HG02970 (cell line): ENCODE results near the gene WDR86.

ENCODE experiments used
- ATAC-seq: cut with Tn5 transposase; IDR thresholded peaks from one replicate; pipeline ENCODE4 v1.9.1; 2021; ENCODE audit warnings: mild to moderate bottlenecking, moderate library complexity, moderate number of reproducible peaks; ENCODE audit not compliant: unreplicated experiment, low FRiP score

Gene WDR86

DNA sequence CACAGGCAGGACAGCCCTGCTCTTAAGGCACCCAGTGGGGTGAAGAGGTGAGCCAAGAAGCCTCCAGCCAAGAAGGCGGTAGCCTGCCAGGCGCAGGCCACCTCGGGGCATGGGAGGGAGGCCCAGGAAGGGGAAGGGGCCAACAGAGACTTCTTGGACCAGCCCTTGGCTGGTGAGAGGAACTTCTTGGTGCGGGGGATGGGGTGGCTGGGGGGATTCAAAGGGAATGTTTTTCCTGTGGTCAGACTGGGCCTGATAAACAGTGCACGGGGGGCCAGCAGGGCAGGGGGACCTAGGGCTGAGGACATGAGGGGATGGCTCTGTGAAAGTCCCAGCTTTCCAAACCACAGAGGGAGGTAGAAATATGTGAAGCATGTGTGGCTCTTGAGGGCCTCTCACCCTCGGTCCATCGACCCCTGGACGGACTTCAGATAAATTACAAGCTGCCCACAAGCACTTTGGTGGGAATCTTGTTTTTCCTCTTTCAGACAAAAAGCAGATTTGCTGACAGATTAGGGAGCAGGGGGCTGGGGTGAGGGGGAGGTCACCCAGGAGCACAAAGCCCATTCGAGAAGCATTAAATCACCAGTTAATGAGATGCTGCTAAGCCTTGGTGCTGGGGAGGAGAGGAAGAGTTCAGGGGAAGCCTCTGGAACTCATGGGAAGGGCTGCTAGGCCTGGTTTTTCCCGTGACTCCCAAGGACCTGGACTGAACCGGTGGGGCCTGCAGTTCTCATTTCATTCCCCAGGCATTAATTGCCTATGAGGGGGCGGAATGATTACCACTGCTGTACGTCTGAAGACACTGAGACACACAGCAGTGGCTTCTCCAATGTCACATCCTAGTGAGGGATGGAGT is 18.8 kb upstream of the WDR86 start:
- ATAC-seq: no peak

DNA sequence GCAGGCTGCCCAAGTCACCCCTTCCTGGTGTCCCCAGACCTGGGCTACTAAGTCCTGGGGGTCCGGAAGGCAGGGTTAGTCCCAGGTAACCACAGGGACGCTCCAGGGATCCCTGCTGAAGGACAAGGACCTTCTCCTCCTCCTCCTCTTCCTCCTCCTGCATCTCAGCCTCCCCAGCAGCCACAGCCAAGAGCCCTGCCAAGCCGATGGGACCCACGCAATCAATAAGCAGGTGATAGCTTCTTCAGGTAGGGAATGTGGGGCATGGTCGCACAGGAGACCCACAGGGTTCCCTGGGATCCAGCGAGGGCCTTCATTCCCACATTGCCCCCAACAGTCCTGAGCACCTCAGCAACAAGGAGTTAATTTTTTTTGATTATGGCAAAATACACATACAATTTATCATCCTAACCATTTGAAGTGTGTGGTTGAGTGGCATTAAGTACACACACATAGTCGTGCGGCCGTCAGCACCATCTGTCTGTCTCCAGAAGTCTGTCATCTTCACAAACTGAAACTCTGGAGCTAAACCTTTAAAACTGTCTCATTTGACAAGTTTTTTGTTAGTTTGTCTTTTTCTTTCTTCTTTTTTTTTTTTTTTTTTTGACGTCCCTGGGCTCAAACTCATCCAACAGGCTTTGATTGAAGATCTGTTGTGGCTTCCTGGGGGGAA is 18.0 kb upstream of the WDR86 start:
- no peak for ATAC-seq

DNA sequence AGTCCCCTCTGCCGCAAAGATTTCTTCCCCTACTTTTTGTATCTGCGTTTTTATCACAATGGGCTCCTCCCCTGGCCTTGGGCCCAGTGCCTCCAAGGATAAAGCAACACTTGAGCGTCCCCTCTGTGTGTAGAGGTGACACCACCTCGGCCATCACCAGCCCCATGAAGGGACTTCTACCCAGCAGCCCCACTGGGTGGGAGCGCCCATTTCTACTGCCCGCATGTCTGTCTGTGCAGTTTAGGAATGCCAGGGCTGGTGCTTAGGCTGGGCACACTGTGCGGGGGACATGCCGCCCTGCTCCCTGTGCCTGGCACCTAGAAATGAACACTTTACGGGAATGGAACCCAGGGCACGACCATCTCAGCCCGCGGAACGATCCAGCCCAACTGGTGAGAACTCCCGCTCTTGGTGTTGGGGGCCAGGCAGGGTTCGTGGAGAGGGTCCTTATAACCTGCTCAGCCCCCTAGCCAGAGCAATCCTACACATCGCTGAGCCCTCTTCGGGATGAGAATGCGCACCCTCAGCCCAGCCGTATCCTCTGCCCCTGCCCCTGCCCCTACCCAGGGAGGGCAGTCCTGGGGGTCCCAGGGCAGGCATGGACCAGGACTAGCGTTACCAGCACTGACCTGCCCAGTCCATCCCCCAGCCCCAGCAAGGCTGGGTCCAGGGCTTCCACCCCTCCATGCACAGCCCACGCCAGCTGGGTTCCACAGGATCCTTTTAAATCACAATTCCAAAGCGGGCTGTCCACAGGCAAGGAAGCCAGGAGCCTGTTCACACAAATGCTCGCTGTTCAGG is 17.3 kb upstream of the WDR86 start:
- ATAC-seq: no peak

DNA sequence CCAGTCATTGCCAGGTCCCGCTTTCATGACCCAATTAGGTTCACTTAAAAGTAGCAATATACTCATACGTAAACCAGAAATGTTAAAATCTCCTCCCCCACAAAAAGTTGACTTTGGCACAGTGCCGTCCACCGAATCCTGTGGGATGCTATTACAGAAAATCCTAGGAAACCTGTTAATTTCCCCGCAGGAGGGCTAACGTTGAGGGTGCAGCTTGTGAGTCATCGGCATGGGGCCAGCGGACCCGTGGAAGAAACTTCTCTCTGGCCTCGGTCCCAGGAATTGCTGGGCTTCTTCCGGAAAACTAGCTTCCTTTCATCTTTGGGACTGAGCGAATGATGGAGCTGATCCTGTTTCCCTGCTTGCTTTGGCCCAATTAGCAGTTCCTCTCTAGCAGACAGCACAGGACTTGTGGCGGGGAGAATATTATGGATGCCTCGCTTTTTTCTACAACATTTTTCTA is 16.6 kb upstream of the WDR86 start:
- no peak for ATAC-seq

DNA sequence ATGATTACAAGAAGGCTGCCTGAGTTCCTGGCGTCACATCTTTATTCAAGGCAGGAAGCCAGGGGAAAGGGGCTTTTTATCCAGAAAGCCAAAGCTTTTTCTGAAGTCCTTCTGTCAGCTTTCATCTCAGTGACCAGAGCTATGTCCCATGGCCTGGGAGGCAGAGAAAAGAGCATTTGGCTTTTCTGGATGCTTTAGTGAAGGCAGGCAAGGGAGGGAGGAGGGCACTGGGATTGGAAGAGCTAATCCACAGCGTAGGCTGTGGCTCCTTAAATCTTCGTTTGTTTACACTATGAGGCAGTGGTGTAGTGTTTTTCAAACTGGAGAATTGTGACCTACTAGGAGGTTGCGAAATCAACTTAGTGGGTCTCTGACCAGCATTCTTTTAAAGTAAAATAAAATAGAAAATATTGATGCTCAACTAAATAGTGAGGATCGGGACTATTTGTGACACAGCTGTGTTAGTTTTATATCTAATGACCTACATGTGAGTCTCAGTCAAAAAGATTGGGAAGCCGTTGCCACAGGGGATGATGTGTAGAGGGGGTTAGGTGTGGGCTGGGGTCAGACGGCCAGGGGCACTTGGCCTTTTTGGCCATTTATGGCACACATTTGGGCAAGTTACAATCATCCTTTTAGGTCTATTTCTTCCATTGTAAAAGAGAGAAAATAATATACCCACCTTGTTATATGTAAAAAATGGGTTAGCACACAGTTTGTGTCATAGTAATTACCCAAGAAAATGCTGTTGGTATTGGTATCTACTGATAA is 16.0 kb upstream of the WDR86 start:
- ATAC-seq: no peak

DNA sequence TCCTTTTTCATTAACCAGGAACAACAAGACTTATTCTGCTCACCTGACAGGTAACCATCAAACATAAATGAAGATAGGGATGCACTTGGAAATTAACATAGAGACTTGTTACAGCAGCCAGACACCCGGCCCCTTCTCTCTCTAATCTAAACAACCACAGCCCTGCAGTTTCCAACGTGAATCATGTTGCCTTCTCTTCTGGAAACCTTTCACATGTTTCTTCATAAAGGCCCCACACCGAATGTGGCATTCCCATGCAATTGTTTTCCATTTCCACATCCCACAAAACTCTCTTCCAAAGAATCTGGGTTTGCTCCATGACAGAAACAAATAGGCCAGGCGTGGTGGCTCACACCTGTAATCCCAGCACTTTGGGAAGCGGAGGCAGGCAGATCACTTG is 15.0 kb upstream of the WDR86 start:
- no peak for ATAC-seq

DNA sequence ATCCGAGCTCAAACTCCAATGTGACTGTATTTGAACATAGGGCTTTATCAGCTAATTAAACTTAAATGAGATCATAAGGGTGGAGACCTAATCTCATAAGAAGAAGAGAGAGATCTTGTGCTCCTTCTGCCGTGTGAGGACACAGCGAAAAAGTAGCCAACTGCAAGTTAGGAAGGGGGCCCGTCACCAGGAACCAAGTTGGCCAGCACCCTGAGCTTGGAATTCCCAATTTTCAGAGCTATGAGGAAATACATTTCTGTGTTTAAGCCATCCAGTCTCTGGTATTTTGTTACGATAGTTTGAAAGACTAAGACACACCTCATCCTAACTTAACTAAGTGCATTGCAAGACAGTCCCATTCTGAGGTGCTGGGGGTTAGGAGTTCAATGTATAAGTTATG is 14.1 kb upstream of the WDR86 start:
- no peak for ATAC-seq

DNA sequence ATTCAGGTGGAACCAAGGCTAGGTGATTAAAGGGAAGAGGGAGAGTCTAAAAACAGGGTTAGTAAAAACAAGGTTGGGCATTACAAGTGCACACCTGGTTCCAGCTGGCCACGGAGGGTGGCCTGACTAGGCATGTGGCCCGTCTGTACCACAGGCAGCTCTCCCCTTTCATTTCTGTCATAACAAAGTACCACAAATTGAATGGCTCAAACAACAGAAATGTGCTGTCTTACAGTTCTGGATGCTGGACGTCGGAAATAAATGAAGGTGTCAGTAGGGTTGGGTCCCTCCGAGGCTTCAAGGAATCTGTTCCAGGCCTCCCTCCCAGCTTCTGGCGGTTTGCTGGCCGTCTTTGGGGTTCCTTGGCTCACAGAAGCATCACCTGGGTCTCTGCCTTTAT is 13.4 kb upstream of the WDR86 start:
- ATAC-seq: no peak

DNA sequence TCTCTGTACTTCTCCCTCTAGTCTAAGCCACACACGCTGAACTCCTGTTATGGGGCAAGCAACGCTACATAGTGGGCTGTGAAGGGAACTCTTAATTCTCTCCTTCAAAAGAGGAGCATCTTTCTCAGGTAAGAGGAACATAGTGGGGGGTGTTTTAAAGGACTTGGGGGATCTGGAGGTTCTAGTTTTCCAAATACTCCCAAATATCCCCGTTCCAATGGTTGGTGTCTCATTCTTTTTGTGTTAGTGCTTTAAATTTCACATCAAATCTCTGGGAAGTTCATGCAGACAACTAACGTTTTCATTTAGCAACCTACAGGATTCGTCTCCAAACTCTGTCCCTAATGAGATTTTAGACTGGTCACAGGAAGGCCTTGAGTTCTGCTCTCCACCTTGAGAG is 12.4 kb upstream of the WDR86 start:
- no peak for ATAC-seq

DNA sequence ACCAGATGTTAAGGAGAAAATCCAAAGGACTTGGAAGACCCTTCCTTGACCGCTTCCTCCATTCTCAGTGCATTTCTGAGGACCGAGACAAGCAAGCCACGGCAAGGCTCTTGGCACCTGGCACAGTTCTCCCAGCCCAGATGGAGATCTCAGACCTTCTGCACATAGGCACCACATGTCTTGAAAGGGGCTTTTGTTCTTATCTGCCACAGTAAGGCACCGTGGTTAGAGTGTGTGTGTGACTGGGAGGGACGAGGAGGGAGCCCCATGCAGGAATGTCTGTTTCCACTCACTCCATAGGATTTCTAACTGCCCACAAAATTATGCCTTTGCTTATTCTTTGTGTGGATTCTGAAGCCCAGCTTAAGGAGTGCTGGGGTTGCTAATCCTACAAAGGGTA is 10.3 kb upstream of the WDR86 start:
- ATAC-seq: no peak

DNA sequence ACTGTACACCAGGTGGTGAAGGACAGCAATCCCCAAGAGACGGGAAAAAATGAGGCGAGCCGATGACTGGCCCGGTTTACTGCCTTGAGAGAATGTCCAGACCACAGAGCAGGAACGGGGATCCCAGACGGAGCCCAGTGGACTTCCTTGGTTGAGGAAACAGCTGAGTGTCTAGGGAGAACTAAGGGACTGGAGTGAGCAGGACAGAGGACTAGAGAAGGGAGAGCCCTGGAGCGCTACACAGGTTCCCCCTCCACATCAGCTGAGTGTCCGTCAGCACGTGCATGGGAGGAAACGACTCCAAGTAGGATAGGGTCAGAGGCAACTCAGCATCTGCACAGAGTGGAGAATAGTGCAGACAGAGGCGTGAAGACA is 7.1 kb upstream of the WDR86 start:
- no peak for ATAC-seq

DNA sequence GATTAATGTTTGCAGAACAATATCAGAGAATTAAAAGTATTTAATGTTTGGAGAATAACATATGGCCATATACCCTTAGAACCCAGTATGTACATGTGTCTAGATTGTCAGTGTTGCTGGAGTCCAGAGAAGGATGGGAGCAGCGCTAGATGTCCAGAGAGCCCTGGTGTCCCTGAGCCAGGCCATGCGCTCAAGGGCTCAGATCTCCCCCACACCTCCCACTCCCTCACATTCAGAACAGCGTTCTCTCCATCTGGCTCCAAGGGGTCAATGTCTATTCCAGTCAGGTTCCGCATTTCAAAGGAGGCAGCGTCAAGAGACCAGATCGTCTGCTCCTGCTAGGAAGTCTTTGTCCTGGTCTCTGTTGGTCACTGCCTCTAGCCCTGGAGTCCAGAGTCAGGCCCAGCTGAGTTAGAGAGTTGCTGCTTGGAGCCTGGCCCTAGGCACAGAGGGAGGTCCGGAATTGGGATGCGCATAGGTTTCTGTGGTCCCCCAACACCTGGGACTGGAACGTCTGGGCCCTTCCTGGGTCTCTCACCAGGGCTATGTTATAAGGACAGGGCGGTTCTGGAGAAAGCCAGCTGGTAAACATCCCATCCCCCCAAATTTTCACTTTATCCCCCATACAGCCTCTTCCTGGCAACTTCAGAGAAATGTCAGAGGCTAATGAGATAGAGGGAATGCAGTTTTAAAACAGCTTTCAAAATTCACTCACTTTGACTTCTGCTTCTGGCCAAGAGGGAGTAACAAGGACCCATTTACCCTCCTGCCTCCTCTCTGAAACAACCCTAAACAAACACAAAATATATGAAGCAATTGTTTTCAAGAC is 6.5 kb upstream of the WDR86 start:
- ATAC-seq: no peak

DNA sequence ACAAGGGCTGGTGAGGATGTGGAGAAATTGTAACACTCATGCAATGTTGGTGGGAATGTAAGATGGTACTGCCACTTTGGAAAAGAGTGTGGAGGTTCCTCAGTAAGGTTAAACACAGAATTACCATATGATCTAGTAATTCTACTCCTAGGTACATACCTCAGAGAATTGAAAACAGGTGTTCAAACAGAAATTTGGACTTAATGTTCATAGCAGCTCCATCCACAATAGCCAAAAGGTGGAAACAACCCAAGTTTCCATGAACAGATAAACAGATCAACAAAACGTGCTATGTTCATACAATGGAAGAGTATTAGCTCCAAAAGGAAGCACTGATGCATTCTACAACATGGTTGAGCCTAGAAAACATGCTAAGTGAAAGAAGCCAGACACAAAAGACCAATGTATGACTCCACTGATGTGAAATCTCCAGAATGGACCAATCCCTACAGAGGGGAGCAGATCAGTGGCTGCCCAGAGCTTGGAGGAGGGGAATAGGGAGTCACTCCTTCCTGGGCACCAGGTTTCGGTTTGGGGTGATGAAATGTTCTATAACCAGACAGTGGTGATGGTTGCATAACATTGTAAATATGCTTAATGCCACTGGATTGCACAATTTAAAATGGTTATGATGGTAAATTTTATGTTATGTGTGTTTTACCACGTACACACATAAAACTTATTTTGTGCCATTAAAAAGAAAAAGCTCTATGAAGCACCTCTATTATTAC is 5.7 kb upstream of the WDR86 start:
- no peak for ATAC-seq

DNA sequence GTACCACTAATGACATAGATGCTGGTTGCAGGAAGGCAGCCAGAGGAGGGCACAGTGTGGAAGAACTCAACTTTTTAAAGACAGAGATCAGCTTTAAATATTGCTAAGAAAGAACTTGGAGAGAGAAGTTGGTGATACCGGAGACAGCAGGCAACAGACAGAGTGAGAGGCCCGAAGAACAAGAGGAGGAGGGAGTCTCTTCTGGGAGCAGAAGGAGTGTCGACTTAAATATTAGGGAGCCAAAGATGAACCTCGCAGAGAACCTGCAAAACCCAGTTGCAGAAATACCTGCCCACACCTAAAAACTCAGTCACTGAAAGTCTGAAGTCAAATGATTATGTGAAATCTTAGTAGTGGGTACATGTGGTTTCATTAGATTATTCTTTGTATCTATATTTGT is 3.4 kb upstream of the WDR86 start:
- ATAC-seq: no peak

DNA sequence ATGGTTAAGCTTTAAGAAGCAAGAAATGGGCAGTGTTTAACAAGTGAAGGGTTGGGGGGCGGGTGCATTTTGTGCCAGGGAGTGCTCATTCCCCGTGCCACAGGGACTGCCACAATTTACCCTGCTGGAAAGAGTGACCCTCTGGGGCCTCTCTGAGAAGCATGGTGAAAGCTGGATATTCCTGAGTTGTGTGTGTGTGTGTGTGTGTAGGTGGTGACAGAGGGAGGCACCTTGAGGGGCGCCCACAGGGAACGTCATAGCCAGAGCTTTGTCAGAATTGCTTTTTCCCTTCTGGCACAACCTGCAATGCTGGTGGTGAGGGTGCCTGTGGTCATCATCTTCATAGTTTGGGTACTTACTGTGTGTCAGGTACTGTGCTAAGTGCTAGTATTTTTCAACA is 2.5 kb upstream of the WDR86 start:
- ATAC-seq: no peak

DNA sequence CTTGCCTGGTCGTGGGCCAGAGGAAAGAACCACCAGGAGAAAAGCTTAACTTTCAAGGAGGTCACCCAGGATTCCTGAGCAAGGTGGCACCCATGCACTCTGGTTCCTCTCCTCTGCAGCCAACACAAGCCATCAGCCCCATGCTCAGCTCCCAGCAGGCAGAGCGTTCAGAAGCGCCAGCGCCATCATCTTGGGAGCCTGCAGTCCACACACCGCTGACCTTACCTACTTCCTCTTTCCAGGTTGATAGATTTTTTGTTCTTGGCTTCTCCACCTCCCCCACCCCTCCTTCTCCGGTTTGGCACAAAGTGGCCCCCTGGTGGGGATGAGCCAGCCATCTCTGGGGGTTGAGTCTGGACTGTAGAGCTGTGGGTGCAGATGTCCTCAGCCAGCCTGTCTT is 1.7 kb upstream of the WDR86 start:
- no peak for ATAC-seq

DNA sequence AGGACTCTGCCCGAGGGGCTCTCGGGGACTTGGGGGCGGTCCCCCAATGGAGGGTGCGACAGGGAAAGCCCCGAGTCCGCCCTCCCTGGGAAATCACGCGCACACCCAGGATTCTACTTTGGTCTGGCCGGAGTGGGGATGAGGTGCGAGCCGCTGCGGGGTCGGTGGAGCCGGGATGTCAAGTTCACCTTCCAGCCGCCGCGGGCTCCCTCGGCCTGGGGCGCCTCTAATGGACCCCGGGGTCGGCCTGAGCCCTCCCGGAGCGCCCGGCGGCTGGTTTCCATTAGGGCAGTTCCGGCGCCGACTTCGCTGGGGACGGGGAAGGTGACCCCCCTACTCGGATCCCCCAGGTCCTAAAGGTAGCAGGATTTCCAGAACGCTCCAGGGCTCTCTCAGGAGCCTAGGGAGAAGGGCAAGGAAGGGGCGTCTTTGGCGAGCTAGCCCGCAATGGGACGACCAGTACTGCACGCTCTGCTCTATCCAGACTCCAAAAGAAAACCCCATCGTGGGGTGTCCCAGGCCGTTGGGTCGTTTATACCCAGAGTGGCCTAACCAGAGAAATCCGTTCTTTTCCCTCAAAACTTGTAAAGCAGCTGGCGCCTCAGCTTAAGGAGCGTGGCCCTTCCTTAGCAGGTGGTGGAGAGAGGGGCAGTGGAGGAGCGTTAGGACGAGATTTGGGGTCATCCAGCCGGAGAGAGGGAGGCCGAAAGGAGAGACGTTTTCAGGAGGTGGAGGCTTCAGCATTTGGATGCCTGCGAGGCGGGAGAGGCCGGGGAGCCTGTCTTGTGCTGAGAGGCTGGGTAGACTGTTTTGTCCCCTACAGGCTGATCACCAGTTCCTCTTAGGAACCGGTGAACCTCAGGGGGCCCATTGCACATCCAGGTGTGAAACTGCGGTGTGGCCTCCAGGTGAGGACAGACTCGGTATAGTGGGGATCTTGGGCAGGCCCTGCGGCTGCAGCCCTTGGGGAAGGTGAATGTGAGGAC is 860 bp upstream of the WDR86 start:
- ATAC-seq: no peak
